Sigmoid colon (tissue), 4 donors: ENCODE data around the gene NHEJ1.

Source experiments
- POLR2A ChIP-seq, 2 donors: fragments of 450-650 bp; IDR thresholded peaks; one replicate each; pipeline ENCODE4 v1.6.1; 2016; ENCODE audit warnings: antibody characterized with exemption in 2 of 2, mild to moderate bottlenecking in 2 of 2, moderate library complexity in 2 of 2
- POLR2AphosphoS5 ChIP-seq, 4 donors: sonication (generic); formaldehyde crosslinking; IDR thresholded peaks; one replicate each; pipeline ENCODE4 v1.6.1; 2017; ENCODE audit warnings: antibody characterized with exemption in 4 of 4
- TF ChIP-seq, protein P1 (sequence below), 4 experiments: fragments of 450-650 bp in 3 of 4; fragments of 200-600 bp in 1 of 4; IDR thresholded peaks; one replicate each; pipeline ENCODE4 v1.5.1; 2016 to 2019; ENCODE audit warnings: antibody characterized with exemption in 4 of 4, mild to moderate bottlenecking in 3 of 4, moderate library complexity in 2 of 4

DNA sequence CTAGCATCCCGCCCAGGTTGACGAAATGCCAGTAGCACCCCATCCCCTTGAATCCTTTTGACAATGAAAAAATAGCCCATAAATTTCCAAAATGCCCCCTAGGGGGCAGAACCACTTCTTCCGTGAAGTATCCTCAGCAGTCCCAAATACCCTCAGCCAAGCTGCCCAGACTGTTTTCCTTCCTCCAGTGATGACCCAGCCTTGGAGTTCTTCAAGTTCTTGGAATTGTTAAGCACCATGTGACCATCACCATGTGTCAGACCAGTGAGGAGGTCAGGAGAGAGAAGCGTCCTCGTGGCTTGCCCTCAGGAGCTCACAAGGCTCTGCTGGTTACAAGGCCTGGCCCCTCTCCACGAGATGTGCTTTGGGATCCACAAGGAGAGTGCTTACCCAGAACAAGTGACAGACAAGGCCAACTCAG, 10.6 kb upstream of the NHEJ1 start:
- TF ChIP-seq, protein P1, sequence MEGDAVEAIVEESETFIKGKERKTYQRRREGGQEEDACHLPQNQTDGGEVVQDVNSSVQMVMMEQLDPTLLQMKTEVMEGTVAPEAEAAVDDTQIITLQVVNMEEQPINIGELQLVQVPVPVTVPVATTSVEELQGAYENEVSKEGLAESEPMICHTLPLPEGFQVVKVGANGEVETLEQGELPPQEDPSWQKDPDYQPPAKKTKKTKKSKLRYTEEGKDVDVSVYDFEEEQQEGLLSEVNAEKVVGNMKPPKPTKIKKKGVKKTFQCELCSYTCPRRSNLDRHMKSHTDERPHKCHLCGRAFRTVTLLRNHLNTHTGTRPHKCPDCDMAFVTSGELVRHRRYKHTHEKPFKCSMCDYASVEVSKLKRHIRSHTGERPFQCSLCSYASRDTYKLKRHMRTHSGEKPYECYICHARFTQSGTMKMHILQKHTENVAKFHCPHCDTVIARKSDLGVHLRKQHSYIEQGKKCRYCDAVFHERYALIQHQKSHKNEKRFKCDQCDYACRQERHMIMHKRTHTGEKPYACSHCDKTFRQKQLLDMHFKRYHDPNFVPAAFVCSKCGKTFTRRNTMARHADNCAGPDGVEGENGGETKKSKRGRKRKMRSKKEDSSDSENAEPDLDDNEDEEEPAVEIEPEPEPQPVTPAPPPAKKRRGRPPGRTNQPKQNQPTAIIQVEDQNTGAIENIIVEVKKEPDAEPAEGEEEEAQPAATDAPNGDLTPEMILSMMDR (IDR thresholded peaks at IDR 0.05) = peak in 3 of 4 experiments; percentile 39 to 66 (median 53)
- TF ChIP-seq POLR2A (IDR thresholded peaks at IDR 0.05) (no peak), POLR2AphosphoS5 (IDR thresholded peaks at IDR 0.05) (peak in 2 of 4 donors; percentile 15 to 57)
